Left lung (tissue), 10 donors: ENCODE data around the gene CAPN5. TPM values are rescaled to one million over a fixed set of nuclear protein-coding genes. Genes with fewer than 3 reads are reported as not detected.

Experiments
- ATAC-seq: fragments of 200-7000 bp; cut with Tn5 transposase; one replicate; pipeline ENCODE4 v1.9.1; 2020; ENCODE audit warnings: moderate library complexity
- DNase-seq, 4 donors: peaks; one replicate each; pipeline ENCODE4 v3.0.0-alpha.2; 2013 to 2020
- H3K27ac ChIP-seq, 2 donors: fragments of 200-600 bp; sonication (generic) in 1 of 2; one replicate each; pipeline versions ENCODE4 v1.5.0 to v1.8.0; 2020 to 2021
- H3K27me3 ChIP-seq, 2 donors: fragments of 200-600 bp; sonication (generic) in 1 of 2; one replicate each; pipeline versions ENCODE4 v1.5.0 to v1.8.0; 2020 to 2021
- H3K36me3 ChIP-seq, 2 donors: fragments of 200-600 bp; sonication (generic) in 1 of 2; one replicate each; pipeline versions ENCODE4 v1.5.0 to v1.8.0; 2020 to 2021
- H3K4me1 ChIP-seq, 2 donors: fragments of 200-600 bp; one replicate each; pipeline ENCODE4 v1.8.0; 2021
- H3K4me3 ChIP-seq, 2 donors: fragments of 200-600 bp; sonication (generic) in 1 of 2; one replicate each; pipeline versions ENCODE4 v1.5.0 to v1.8.0; 2020 to 2021; ENCODE audit warnings: mild to moderate bottlenecking in 1 of 2
- H3K9me3 ChIP-seq, 2 donors: fragments of 200-600 bp; sonication (generic) in 1 of 2; one replicate each; pipeline versions ENCODE4 v1.5.0 to v1.8.0; 2020 to 2021
- CTCF ChIP-seq, 2 donors: fragments of 200-600 bp; sonication (generic) in 1 of 2; IDR thresholded peaks; one replicate each; pipeline versions ENCODE4 v1.5.0 to v1.8.0; 2021; ENCODE audit warnings: antibody characterized with exemption in 2 of 2
- intact Hi-C, 2 donors: fragments of 100-400 bp; cut with DNase I; formaldehyde crosslinking; loops; one replicate each; pipeline versions ENCODE4 v1.11.2 to v1.14.2; 2022
- polyA plus RNA-seq, 6 donors: library from polyadenylated mRNA; unstranded; fragments of 120-200 nt; gene quantifications; one replicate each; pipeline ENCODE4 v1.2.1, GENCODE V29; 2013; ENCODE audit not compliant: insufficient read length in 6 of 6
- total RNA-seq, 2 donors: library from RNA; stranded (reverse); fragmentation: NEBNext Ultra II Directional; extraction: Animal tissue kit (Norgen Biotek cat#: 25700); gene quantifications; one replicate each; pipeline ENCODE4 v1.2.1, GENCODE V29; 2021
- donor health status: DM: no; HTN: yes; CAD: no.
- donor health status: DM: no; HTN: no; CAD: no.

The CAPN5 gene
- total and polyA plus RNA-seq, 8 donors, result 11.7 to 32.9 (median 24.8) TPM

GRCh38 chr11:77037057-77037456 is 29.7 kb upstream of the CAPN5 start:
- ATAC-seq (no peak), DNase-seq (no peak)
- intact Hi-C loops, result no loop called here
- Histone ChIP-seq H3K4me3 (no peak overlapping the region), H3K4me1 (peaks cover 7 to 14% of the 10 kb centered on the region in 2 donors), H3K36me3 (no peaks in the 10 kb centered on the region), H3K27ac (no peak overlapping the region), H3K27me3 (peaks cover 14 to 51% of the 10 kb centered on the region in 2 donors), H3K9me3 (no peaks in the 10 kb centered on the region)
- no peak for TF ChIP-seq CTCF (IDR thresholded peaks at IDR 0.05)

- ATAC-seq (peak; percentile 17), DNase-seq (no peak)
- no peaks in the 10 kb centered on the region for H3K36me3 ChIP-seq
- TF ChIP-seq CTCF (IDR thresholded peaks at IDR 0.05), result no peak
- no peak overlapping the region for H3K27ac ChIP-seq
- H3K9me3 ChIP-seq, result no peaks in the 10 kb centered on the region
- H3K4me1 ChIP-seq, result peaks cover 7 to 14% of the 10 kb centered on the region in 2 donors
- H3K4me3 ChIP-seq, result no peak overlapping the region
- intact Hi-C loops, result no loop called here
- peaks cover 14 to 61% of the 10 kb centered on the region in 2 donors for H3K27me3 ChIP-seq
Observed at GRCh38 chr11:77038029-77038824, 28.5 kb upstream of the CAPN5 start.

DNA sequence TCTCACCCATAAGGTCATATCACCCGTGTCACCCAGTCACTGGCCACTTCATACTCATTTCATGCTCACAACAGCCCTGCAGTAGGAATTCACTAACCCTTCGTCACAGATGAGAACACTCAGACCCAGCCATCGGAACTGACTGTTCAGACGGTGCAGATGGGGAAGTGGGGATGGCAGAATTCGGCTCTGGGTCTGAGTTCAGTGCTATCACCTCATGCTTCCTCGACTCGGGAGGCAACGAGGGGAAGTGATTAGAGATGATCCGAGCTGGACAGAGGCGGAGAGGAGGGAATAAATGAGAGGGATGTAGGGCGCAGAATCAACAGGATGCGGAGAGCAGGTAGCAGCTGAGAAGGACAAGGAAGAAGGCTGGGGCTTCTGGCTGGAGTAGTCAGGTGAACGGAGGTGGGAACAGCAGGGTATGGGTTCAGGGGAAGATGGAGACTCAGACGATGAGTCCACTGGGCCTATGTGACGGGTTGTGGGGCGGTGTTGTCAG is 27.9 kb upstream of the CAPN5 start:
- Histone ChIP-seq H3K27ac (no peak overlapping the region), H3K4me1 (peaks cover 7 to 14% of the 10 kb centered on the region in 2 donors), H3K36me3 (no peaks in the 10 kb centered on the region), H3K4me3 (no peak overlapping the region), H3K27me3 (peaks cover 14 to 66% of the 10 kb centered on the region in 2 donors), H3K9me3 (no peaks in the 10 kb centered on the region)
- DNase-seq, result no peak
- no peak for TF ChIP-seq CTCF (IDR thresholded peaks at IDR 0.05)
- ATAC-seq, result no peak
- intact Hi-C loops, result no loop called here

- ATAC-seq, result peak; percentile 14
- Histone ChIP-seq H3K4me1 (peaks cover 7 to 14% of the 10 kb centered on the region in 2 donors), H3K27ac (no peak overlapping the region), H3K36me3 (no peaks in the 10 kb centered on the region), H3K9me3 (no peaks in the 10 kb centered on the region), H3K4me3 (peak overlapping the region; percentile 24 to 26), H3K27me3 (peaks cover 14 to 73% of the 10 kb centered on the region in 2 donors)
- peak; percentile 7 to 29 for TF ChIP-seq CTCF (IDR thresholded peaks at IDR 0.05)
- DNase-seq, result peak in 2 of 4 donors; percentile 49 to 77
- intact Hi-C loops, result no loop called here
Observed at GRCh38 chr11:77039491-77040400, 27.0 kb upstream of the CAPN5 start.

DNA sequence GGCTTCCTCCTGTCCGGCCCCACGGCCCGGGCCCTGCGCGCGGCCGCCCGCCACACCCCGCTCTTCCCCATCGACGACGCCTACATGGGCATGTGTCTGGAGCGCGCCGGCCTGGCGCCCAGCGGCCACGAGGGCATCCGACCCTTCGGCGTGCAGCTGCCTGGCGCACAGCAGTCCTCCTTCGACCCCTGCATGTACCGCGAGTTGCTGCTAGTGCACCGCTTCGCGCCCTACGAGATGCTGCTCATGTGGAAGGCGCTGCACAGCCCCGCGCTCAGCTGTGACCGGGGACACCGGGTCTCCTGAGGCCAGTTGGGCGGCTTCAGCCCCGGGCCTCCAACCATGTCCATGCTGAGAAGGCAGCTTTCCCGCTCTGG is 26.4 kb upstream of the CAPN5 start:
- no peaks in the 10 kb centered on the region for H3K36me3 ChIP-seq
- TF ChIP-seq CTCF (IDR thresholded peaks at IDR 0.05), result no peak
- no peak overlapping the region for H3K27ac ChIP-seq
- H3K4me1 ChIP-seq, result peaks cover 7 to 14% of the 10 kb centered on the region in 2 donors
- no peak for ATAC-seq
- H3K27me3 ChIP-seq, result peaks cover 14 to 79% of the 10 kb centered on the region in 2 donors
- intact Hi-C loops, result no loop called here
- no peak for DNase-seq
- no peak overlapping the region for H3K4me3 ChIP-seq
- H3K9me3 ChIP-seq, result no peaks in the 10 kb centered on the region
